HL-60 (cell line): ENCODE measurements around the gene COL6A3.

Experiments
- DNase-seq, 2 experiments: peaks; one replicate each; pipeline ENCODE4 v3.0.0-alpha.2; 2010 to 2020; ENCODE audit warnings: low read depth in 1 of 2, low spot score in 1 of 2
- H3K27ac ChIP-seq: fragments of 250-450 bp; sonication (Bioruptor Pico); replicated peaks from 2 replicates; pipeline ENCODE4 v1.5.1; 2020; ENCODE audit warnings: mild to moderate bottlenecking, moderate library complexity
- H3K27me3 ChIP-seq: fragments of 250-450 bp; sonication (Bioruptor Pico); 2 replicates; pipeline ENCODE4 v1.5.1; 2021; ENCODE audit warnings: mild to moderate bottlenecking, moderate library complexity; ENCODE audit not compliant: insufficient read depth, poor library complexity, severe bottlenecking
- H3K4me3 ChIP-seq: replicated peaks from 2 replicates; pipeline ENCODE4 v1.5.1; 2011; ENCODE audit warnings: mild to moderate bottlenecking, control low read depth, low read length; ENCODE audit not compliant: insufficient read depth
- GABPA ChIP-seq: IDR thresholded peaks from 2 replicates; pipeline ENCODE4 v1.6.1; 2012; ENCODE audit warnings: low read depth
- POLR2AphosphoS5 ChIP-seq: IDR thresholded peaks from 2 replicates; pipeline ENCODE4 v1.6.1; 2012; ENCODE audit warnings: low read depth
- SPI1 ChIP-seq: IDR thresholded peaks from 2 replicates; pipeline ENCODE4 v1.6.1; 2012; ENCODE audit warnings: low read depth, mild to moderate bottlenecking, borderline replicate concordance
- TF ChIP-seq, protein P1 (sequence below): IDR thresholded peaks from one replicate; pipeline ENCODE4 v1.5.1; 2011; ENCODE audit warnings: low read length, control low read depth, inconsistent platforms; ENCODE audit not compliant: insufficient read depth
- TF ChIP-seq, protein P2 (sequence below): IDR thresholded peaks from 2 replicates; pipeline ENCODE4 v1.6.1; 2012; ENCODE audit warnings: low read depth; ENCODE audit not compliant: insufficient replicate concordance

Gene COL6A3

GRCh38 chr2:237352279-237352845 lies 61.6 kb downstream of the COL6A3 start:
- DNase-seq, result no peak
- H3K27me3 ChIP-seq, result no peaks in the 10 kb centered on the region

DNA sequence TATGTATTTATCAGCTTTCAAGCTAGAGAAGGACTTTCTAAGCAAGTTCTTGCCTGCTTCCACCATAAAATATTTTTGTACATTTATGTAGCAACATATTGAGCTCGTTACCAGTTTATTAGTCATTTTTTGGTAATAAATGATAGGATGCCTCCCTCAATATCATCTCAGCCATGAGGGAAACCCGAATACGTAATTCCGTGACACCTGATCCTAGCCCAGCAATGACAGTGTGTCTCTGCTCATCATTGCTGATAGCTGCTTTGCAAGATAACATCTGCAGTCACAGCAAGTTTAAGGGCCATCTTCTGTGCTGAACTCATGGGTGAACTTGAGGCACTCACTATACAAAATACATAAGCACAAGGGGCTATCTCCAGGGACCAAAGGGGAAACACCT lies 62.2 kb downstream of the COL6A3 start:
- TF ChIP-seq POLR2AphosphoS5 (no peak), SPI1 (no peak), GABPA (no peak)
- TF ChIP-seq, protein P1, sequence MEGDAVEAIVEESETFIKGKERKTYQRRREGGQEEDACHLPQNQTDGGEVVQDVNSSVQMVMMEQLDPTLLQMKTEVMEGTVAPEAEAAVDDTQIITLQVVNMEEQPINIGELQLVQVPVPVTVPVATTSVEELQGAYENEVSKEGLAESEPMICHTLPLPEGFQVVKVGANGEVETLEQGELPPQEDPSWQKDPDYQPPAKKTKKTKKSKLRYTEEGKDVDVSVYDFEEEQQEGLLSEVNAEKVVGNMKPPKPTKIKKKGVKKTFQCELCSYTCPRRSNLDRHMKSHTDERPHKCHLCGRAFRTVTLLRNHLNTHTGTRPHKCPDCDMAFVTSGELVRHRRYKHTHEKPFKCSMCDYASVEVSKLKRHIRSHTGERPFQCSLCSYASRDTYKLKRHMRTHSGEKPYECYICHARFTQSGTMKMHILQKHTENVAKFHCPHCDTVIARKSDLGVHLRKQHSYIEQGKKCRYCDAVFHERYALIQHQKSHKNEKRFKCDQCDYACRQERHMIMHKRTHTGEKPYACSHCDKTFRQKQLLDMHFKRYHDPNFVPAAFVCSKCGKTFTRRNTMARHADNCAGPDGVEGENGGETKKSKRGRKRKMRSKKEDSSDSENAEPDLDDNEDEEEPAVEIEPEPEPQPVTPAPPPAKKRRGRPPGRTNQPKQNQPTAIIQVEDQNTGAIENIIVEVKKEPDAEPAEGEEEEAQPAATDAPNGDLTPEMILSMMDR, result no peak
- TF ChIP-seq, protein P2, sequence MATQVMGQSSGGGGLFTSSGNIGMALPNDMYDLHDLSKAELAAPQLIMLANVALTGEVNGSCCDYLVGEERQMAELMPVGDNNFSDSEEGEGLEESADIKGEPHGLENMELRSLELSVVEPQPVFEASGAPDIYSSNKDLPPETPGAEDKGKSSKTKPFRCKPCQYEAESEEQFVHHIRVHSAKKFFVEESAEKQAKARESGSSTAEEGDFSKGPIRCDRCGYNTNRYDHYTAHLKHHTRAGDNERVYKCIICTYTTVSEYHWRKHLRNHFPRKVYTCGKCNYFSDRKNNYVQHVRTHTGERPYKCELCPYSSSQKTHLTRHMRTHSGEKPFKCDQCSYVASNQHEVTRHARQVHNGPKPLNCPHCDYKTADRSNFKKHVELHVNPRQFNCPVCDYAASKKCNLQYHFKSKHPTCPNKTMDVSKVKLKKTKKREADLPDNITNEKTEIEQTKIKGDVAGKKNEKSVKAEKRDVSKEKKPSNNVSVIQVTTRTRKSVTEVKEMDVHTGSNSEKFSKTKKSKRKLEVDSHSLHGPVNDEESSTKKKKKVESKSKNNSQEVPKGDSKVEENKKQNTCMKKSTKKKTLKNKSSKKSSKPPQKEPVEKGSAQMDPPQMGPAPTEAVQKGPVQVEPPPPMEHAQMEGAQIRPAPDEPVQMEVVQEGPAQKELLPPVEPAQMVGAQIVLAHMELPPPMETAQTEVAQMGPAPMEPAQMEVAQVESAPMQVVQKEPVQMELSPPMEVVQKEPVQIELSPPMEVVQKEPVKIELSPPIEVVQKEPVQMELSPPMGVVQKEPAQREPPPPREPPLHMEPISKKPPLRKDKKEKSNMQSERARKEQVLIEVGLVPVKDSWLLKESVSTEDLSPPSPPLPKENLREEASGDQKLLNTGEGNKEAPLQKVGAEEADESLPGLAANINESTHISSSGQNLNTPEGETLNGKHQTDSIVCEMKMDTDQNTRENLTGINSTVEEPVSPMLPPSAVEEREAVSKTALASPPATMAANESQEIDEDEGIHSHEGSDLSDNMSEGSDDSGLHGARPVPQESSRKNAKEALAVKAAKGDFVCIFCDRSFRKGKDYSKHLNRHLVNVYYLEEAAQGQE, result no peak
- H3K4me3 ChIP-seq, result no peak overlapping the region
- H3K27me3 ChIP-seq, result no peaks in the 10 kb centered on the region
- H3K27ac ChIP-seq, result no peak overlapping the region
- DNase-seq, result no peak

More at GRCh38 chr2:237352279-237352845, 61.6 kb downstream of the COL6A3 start:
- H3K4me3 ChIP-seq, result no peak overlapping the region
- no peak for TF ChIP-seq POLR2AphosphoS5
- no peak for TF ChIP-seq SPI1
- TF ChIP-seq, protein P1, result no peak
- TF ChIP-seq, protein P2, result no peak
- TF ChIP-seq GABPA, result no peak
- H3K27ac ChIP-seq, result no peak overlapping the region

GRCh38 chr2:237351046-237351445 lies 62.9 kb downstream of the COL6A3 start:
- TF ChIP-seq GABPA, result no peak
- TF ChIP-seq, protein P1, result no peak
- no peak for TF ChIP-seq SPI1
- H3K4me3 ChIP-seq, result no peak overlapping the region
- no peak for DNase-seq
- no peak overlapping the region for H3K27ac ChIP-seq
- peaks cover 3% of the 10 kb centered on the region for H3K27me3 ChIP-seq

DNA sequence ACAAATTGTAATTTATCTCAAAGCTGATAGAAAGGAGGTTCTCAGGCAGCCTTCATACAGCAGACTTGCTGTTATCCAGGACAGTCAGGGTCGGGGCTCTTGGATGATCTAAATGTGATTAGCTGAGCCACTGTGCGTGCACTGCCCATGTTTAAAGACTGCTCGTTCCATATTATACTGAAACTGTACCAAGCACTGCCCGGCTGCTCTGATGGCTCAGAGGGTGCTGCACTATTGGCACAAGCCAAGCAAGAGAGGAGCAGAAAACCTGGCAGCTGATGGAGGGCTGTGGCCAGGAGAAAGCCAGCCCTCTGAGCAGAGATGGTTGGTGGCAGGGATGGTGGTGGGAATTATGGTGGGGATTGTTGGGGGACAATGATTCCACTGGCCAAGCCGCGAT lies 63.4 kb downstream of the COL6A3 start:
- H3K27me3 ChIP-seq, result peaks cover 3% of the 10 kb centered on the region
- H3K4me3 ChIP-seq, result no peak overlapping the region
- no peak for DNase-seq
- TF ChIP-seq POLR2AphosphoS5 (no peak), GABPA (no peak), SPI1 (no peak)
- TF ChIP-seq, protein P2, result no peak
- TF ChIP-seq, protein P1, result no peak
- H3K27ac ChIP-seq, result no peak overlapping the region
